DOHH2 (cell line): ENCODE measurements around the gene ACSM4.

ENCODE experiments used
- EZH2phosphoT487 ChIP-seq: fragments of 200-600 bp; sonication (generic); IDR thresholded peaks from 2 replicates; pipeline ENCODE4 v1.6.1; 2017; ENCODE audit warnings: borderline replicate concordance, mild to moderate bottlenecking, antibody characterized with exemption, low read length, moderate library complexity, mixed read lengths
- TF ChIP-seq, protein P1 (sequence below): fragments of 200-600 bp; sonication (generic); IDR thresholded peaks from one replicate; pipeline ENCODE4 v1.5.1; 2014; ENCODE audit warnings: antibody characterized with exemption, mild to moderate bottlenecking, low read depth, low read length; ENCODE audit not compliant: poor library complexity, severe bottlenecking

DNA sequence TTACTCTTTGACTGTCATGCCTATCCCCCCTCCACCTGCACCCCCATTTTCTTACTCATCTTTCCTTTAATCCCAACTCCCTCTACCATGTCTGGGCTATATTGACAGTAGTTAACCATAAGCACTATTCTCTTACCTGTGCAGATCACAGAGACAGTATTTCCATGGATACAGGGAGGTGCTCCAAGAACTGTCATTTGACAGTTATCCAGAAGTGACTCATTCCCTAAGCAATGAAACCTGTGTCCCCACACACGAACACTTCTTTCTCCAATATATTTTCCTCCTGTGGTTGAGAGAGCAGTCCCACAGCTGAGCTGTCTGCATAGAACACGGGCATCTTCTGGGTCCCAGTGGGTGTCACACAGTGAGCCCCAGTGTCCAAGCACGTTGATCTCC is 71.3 kb downstream of the ACSM4 start:
- TF ChIP-seq, protein P1, sequence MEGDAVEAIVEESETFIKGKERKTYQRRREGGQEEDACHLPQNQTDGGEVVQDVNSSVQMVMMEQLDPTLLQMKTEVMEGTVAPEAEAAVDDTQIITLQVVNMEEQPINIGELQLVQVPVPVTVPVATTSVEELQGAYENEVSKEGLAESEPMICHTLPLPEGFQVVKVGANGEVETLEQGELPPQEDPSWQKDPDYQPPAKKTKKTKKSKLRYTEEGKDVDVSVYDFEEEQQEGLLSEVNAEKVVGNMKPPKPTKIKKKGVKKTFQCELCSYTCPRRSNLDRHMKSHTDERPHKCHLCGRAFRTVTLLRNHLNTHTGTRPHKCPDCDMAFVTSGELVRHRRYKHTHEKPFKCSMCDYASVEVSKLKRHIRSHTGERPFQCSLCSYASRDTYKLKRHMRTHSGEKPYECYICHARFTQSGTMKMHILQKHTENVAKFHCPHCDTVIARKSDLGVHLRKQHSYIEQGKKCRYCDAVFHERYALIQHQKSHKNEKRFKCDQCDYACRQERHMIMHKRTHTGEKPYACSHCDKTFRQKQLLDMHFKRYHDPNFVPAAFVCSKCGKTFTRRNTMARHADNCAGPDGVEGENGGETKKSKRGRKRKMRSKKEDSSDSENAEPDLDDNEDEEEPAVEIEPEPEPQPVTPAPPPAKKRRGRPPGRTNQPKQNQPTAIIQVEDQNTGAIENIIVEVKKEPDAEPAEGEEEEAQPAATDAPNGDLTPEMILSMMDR: no peak
- TF ChIP-seq EZH2phosphoT487: no peak
